SK-N-SH (cell line): ENCODE data around the gene GRB10. TPM values are rescaled to one million over a fixed set of nuclear protein-coding genes. Genes with fewer than 3 reads are reported as not detected.

Source experiments
- CTCF ChIA-PET: fragments of 300-600, 350-600 bp; formaldehyde crosslinking; extraction: SDS; loops from one replicate; lab custom pipeline; 2021; lab: Yijun Ruan, JAX
- POLR2A ChIA-PET: fragments of 350-600 bp; sonication (Branson Sonifier 250); formaldehyde crosslinking; extraction: SDS; loops from one replicate; lab custom pipeline; 2020; ENCODE audit warnings: antibody characterized with exemption, inconsistent platforms; lab: Yijun Ruan, JAX
- DNase-seq: peaks from one replicate; pipeline ENCODE4 v3.0.0; 2012
- H2AFZ ChIP-seq: fragments of 200-600 bp; sonication (generic); 2 replicates; pipeline ENCODE4 v1.8.1; 2016; ENCODE audit warnings: antibody characterized with exemption, mild to moderate bottlenecking, low read depth
- H3F3A ChIP-seq: fragments of 200-600 bp; sonication (generic); replicated peaks from 2 replicates; pipeline ENCODE3; 2016; ENCODE audit warnings: antibody characterized with exemption, mild to moderate bottlenecking; ENCODE audit not compliant: insufficient read depth
- H3K27ac ChIP-seq, 2 experiments: fragments of 200-500 bp in 1 of 2; fragments of 200-600 bp in 1 of 2; sonication (Bioruptor generic) in 1 of 2; sonication (generic), shearing (Covaris generic) in 1 of 2; 2 replicates each; pipeline versions ENCODE4 v1.5.1 to v1.6.1; 2014 to 2016; ENCODE audit warnings: low read depth in 2 of 2, inconsistent platforms in 1 of 2, low read length in 1 of 2, mild to moderate bottlenecking in 1 of 2, mixed read lengths in 1 of 2
- H3K27me3 ChIP-seq: fragments of 200-600 bp; sonication (generic), shearing (Covaris generic); 2 replicates; pipeline ENCODE4 v1.6.1; 2016; ENCODE audit warnings: mixed run types; ENCODE audit not compliant: insufficient read depth
- H3K36me3 ChIP-seq, 2 experiments: fragments of 200-500 bp in 1 of 2; fragments of 200-600 bp in 1 of 2; sonication (Bioruptor generic) in 1 of 2; sonication (generic) in 1 of 2; replicated peaks in 1 of 2; 2 replicates each; pipeline versions ENCODE3 to v1.5.1; 2014 to 2016; ENCODE audit warnings: low read length in 1 of 2, mild to moderate bottlenecking in 1 of 2; ENCODE audit not compliant: insufficient read depth in 2 of 2, control insufficient read depth in 1 of 2
- H3K4me1 ChIP-seq, 2 experiments: fragments of 200-500 bp in 1 of 2; fragments of 200-600 bp in 1 of 2; sonication (Bioruptor generic) in 1 of 2; sonication (generic), shearing (Covaris generic) in 1 of 2; 2 replicates each; pipeline versions ENCODE4 v1.5.1 to v1.6.1; 2014 to 2016; ENCODE audit warnings: low read depth in 1 of 2, low read length in 1 of 2, mixed run types in 1 of 2; ENCODE audit not compliant: insufficient read depth in 2 of 2, control insufficient read depth in 1 of 2
- H3K4me2 ChIP-seq: fragments of 200-600 bp; sonication (generic), shearing (Covaris generic); 2 replicates; pipeline ENCODE4 v1.6.1; 2017; ENCODE audit warnings: mixed run types
- H3K4me3 ChIP-seq, 2 experiments: fragments of 200-500 bp in 1 of 2; fragments of 200-600 bp in 1 of 2; sonication (Bioruptor generic) in 1 of 2; sonication (generic), shearing (Covaris generic) in 1 of 2; 2 replicates each; pipeline versions ENCODE4 v1.5.1 to v1.8.1; 2014 to 2016; ENCODE audit warnings: low read depth in 2 of 2, inconsistent platforms in 1 of 2, low read length in 1 of 2, mild to moderate bottlenecking in 1 of 2, mixed read lengths in 1 of 2, moderate library complexity in 1 of 2
- H3K79me2 ChIP-seq: fragments of 200-600 bp; sonication (generic); 2 replicates; pipeline ENCODE4 v1.8.1; 2017; ENCODE audit warnings: mild to moderate bottlenecking; ENCODE audit not compliant: insufficient read depth
- H3K9ac ChIP-seq: fragments of 200-600 bp; sonication (generic); 2 replicates; pipeline ENCODE4 v1.6.1; 2017; ENCODE audit warnings: mixed run types
- H3K9me2 ChIP-seq: fragments of 200-600 bp; sonication (generic); 2 replicates; pipeline ENCODE4 v1.6.1; 2017; ENCODE audit warnings: mixed run types
- H3K9me3 ChIP-seq: fragments of 200-600 bp; sonication (generic); 2 replicates; pipeline ENCODE4 v1.6.1; 2017; ENCODE audit warnings: mixed run types, mild to moderate bottlenecking, moderate library complexity
- H4K20me1 ChIP-seq: fragments of 200-600 bp; sonication (generic); 2 replicates; pipeline ENCODE4 v1.6.1; 2017; ENCODE audit warnings: mild to moderate bottlenecking, mixed run types; ENCODE audit not compliant: insufficient read depth
- ELF1 ChIP-seq: IDR thresholded peaks from 2 replicates; pipeline ENCODE4 v1.4.0; 2012
- EZH2phosphoT487 ChIP-seq: fragments of 200-600 bp; sonication (generic); IDR thresholded peaks from 2 replicates; pipeline ENCODE4 v1.6.1; 2017; ENCODE audit warnings: low read depth, mixed run types, mild to moderate bottlenecking, antibody characterized with exemption, moderate library complexity, borderline replicate concordance
- MXI1 ChIP-seq: IDR thresholded peaks from 2 replicates; pipeline ENCODE4 v1.6.1; 2012; ENCODE audit warnings: mild to moderate bottlenecking, low read depth, low read length, improper control_type of control experiment
- NFIC ChIP-seq: IDR thresholded peaks from 2 replicates; pipeline ENCODE4 v1.4.0; 2012; ENCODE audit warnings: borderline replicate concordance
- NRF1 ChIP-seq: IDR thresholded peaks from 2 replicates; pipeline ENCODE4 v1.6.1; 2012; ENCODE audit warnings: low read depth, mild to moderate bottlenecking, low read length
- POLR2AphosphoS5 ChIP-seq: IDR thresholded peaks from 2 replicates; pipeline ENCODE4 v1.6.1; 2012; ENCODE audit warnings: low read depth, low read length
- RAD21 ChIP-seq: IDR thresholded peaks from 2 replicates; pipeline ENCODE4 v1.6.1; 2012; ENCODE audit warnings: mild to moderate bottlenecking, low read length
- RCOR1 ChIP-seq: fragments of 150-350 bp; IDR thresholded peaks from 2 replicates; pipeline ENCODE4 v1.6.1; 2017; ENCODE audit warnings: antibody characterized with exemption, low read length
- RFX5 ChIP-seq: IDR thresholded peaks from 2 replicates; pipeline ENCODE4 v1.6.1; 2012; ENCODE audit warnings: mild to moderate bottlenecking, improper control_type of control experiment, low read length
- SIN3A ChIP-seq: IDR thresholded peaks from 2 replicates; pipeline ENCODE4 v1.6.1; 2012; ENCODE audit warnings: low read depth, mild to moderate bottlenecking, low read length, moderate library complexity, borderline replicate concordance
- SMC3 ChIP-seq: IDR thresholded peaks from 2 replicates; pipeline ENCODE4 v1.6.1; 2012; ENCODE audit warnings: low read depth, low read length, improper control_type of control experiment
- TCF12 ChIP-seq: IDR thresholded peaks from 2 replicates; pipeline ENCODE4 v1.4.0; 2012
- USF1 ChIP-seq: IDR thresholded peaks from 2 replicates; pipeline ENCODE4 v1.4.0; 2012; ENCODE audit warnings: low read depth, borderline replicate concordance
- WGBS: methylation state at CpG from one replicate; pipeline ENCODE4 v1.1.6; 2017; ENCODE audit warnings: low lambda C conversion rate; 5-methylcytosine and 5-hydroxymethylcytosine counted together
- polyA plus RNA-seq, 3 experiments: library from polyadenylated mRNA; depleted of rRNA; stranded (reverse); fragments of >200 nt; gene quantifications; 2 replicates each; pipeline ENCODE4 v1.2.3, GENCODE V29; 2012
- TF ChIP-seq, protein P1 (sequence below): fragments of 150-350 bp; IDR thresholded peaks from 2 replicates; pipeline ENCODE4 v1.6.1; 2016; ENCODE audit warnings: mild to moderate bottlenecking, low read depth, low read length

The GRB10 gene
- polyA plus RNA-seq, 1 of the 3 experiments (the other 2 are of a cell fraction), result 5.1 TPM

GRCh38 chr7:50818324-50818723, 35.6 kb upstream of the GRB10 start:
- peaks cover 29% of the 10 kb centered on the region for H3F3A ChIP-seq
- no peaks in the 10 kb centered on the region for H3K9me2 ChIP-seq
- H4K20me1 ChIP-seq, result no peaks in the 10 kb centered on the region
- no peaks in the 10 kb centered on the region for H3K36me3 ChIP-seq
- no peak overlapping the region for H3K4me2 ChIP-seq
- no peak for DNase-seq
- peaks cover 0 to 18% of the 10 kb centered on the region in 2 experiments; a peak in 3 of 4 replicates for H3K4me1 ChIP-seq
- H3K9me3 ChIP-seq, result no peaks in the 10 kb centered on the region
- H3K27ac ChIP-seq, result peak overlapping the region in 1 of 2 experiments; percentile 31; a peak in 2 of 4 replicates
- H3K79me2 ChIP-seq, result no peaks in the 10 kb centered on the region
- no peak overlapping the region for H3K9ac ChIP-seq
- 15% methylated on average over 6 of the region's 6 CpGs for WGBS
- ChIA-PET POLR2A (no interaction called here), CTCF (no interaction called here)
- H3K27me3 ChIP-seq, result no peaks in the 10 kb centered on the region
- no peak overlapping the region for H3K4me3 ChIP-seq
- H2AFZ ChIP-seq, result no peak overlapping the region
- TF ChIP-seq RFX5 (no peak), TCF12 (peak; percentile 81)

DNA sequence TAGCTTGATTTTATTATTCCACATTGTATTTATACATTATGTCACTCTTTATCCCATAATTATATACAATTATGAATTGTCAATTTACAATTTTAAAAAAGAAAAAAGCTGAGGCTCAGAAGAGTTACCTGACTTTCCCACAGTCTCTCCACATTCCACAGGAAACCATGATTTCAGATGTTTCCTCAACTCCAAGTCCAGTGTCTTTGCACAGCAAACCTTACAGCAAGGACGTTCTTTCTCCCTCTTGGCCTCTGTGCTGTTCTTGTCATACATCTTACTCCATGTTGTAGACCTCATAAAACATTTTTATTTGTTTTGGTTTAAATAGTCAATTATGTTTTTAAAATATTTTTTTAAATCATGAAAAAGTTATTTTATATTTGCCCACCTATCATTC, 34.9 kb upstream of the GRB10 start:
- TF ChIP-seq POLR2AphosphoS5, result no peak
- TF ChIP-seq ELF1, result no peak
- TF ChIP-seq NRF1, result no peak
- no peak for TF ChIP-seq NFIC
- TF ChIP-seq MXI1, result no peak
- TF ChIP-seq USF1, result no peak
- TF ChIP-seq RCOR1, result no peak
- no peak for TF ChIP-seq RAD21
- TF ChIP-seq, protein P1, sequence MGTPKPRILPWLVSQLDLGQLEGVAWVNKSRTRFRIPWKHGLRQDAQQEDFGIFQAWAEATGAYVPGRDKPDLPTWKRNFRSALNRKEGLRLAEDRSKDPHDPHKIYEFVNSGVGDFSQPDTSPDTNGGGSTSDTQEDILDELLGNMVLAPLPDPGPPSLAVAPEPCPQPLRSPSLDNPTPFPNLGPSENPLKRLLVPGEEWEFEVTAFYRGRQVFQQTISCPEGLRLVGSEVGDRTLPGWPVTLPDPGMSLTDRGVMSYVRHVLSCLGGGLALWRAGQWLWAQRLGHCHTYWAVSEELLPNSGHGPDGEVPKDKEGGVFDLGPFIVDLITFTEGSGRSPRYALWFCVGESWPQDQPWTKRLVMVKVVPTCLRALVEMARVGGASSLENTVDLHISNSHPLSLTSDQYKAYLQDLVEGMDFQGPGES, result no peak
- no peak for TF ChIP-seq EZH2phosphoT487
- no peak for TF ChIP-seq SMC3
- no peak for TF ChIP-seq SIN3A
- TF ChIP-seq, all 33 proteins: peak for 0
- no peak for DNase-seq
- Histone ChIP-seq H3K36me3 (no peaks in the 10 kb centered on the region), H3K9me3 (no peaks in the 10 kb centered on the region), H3F3A (peaks cover 25% of the 10 kb centered on the region), H2AFZ (no peak overlapping the region), H3K9ac (no peak overlapping the region), H3K9me2 (no peaks in the 10 kb centered on the region), H3K79me2 (no peaks in the 10 kb centered on the region), H3K27me3 (no peaks in the 10 kb centered on the region), H3K4me3 (no peak overlapping the region), H3K27ac (peak overlapping the region in 1 of 2 experiments; percentile 31; a peak in 2 of 4 replicates), H3K4me2 (no peak overlapping the region), H4K20me1 (no peaks in the 10 kb centered on the region), H3K4me1 (peaks cover 0 to 21% of the 10 kb centered on the region in 2 experiments; a peak in 3 of 4 replicates)
- WGBS, result 28% methylated on average over 1 of the region's 1 CpG
- POLR2A ChIA-PET, result no interaction called here
- CTCF ChIA-PET, result no interaction called here
